ENCODE results near the gene AGAP1. TPM values are rescaled to one million over a fixed set of nuclear protein-coding genes. Genes with fewer than 3 reads are reported as not detected.

The AGAP1 gene
- total RNA-seq, 1 donor from 2014 or later: 39.4 TPM

DNA sequence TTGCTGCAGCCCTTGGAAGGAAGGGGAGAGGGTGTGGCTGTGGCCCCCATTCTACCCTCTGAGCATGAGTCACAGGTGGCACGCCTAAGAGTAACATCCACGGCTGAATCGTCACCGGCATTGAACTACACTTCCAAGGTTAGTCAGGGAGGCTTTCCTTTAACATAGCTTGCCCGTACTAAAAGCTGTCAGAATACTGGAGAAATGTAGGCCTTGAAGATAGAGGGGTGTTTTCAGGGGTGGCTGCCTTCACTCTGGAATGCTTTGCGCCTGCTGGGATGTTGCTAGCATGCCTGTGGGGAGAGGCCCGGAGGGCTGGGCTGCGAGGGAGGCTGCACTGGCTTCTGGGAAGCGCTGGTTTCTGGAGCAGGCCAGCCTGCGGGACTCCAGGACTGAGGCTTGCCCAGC, 333.7 kb downstream of the AGAP1 start:
- H3K36me3 ChIP-seq (ENCODE audit: insufficient read depth, low read length): no peaks in the 10 kb centered on the region
- H4K20me1 ChIP-seq (ENCODE audit: insufficient read depth, low read length): no peaks in the 10 kb centered on the region
- H3K27ac ChIP-seq (ENCODE audit: low read depth, low read length): no peak overlapping the region
- DNase-seq (ENCODE audit: low read depth) (peak; percentile 74), FAIRE-seq (no peak)
- H3K9ac ChIP-seq (ENCODE audit: low read length): no peak overlapping the region
- H3K4me1 Mint-ChIP-seq (ENCODE audit: low read depth, unreplicated experiment): peaks cover 13% of the 10 kb centered on the region
- H3K9me3 ChIP-seq (ENCODE audit: insufficient read depth, low read depth, low read length): no peaks in the 10 kb centered on the region
- no peaks in the 10 kb centered on the region for H3K27me3 ChIP-seq (ENCODE audit: insufficient read depth, low read length)
- TF ChIP-seq EZH2 (IDR thresholded peaks at IDR 0.05; ENCODE audit: insufficient read depth, low read length): no peak
- no peak for TF ChIP-seq CTCF (IDR thresholded peaks at IDR 0.05; ENCODE audit: insufficient read depth, low read depth, low read length)
- H2AFZ ChIP-seq (ENCODE audit: low read depth, low read length): no peak overlapping the region
- no peaks in the 10 kb centered on the region for H3K4me1 ChIP-seq (ENCODE audit: insufficient read depth, low read length)
- H3K9me3 Mint-ChIP-seq (ENCODE audit: unreplicated experiment): no peaks in the 10 kb centered on the region
- no peak overlapping the region for H3K4me3 ChIP-seq (ENCODE audit: insufficient read depth, low read depth, low read length)
- peak overlapping the region; percentile 55 for H3K27ac Mint-ChIP-seq (ENCODE audit: unreplicated experiment)
- H3K4me2 ChIP-seq (ENCODE audit: low read length): no peak overlapping the region
- peak overlapping the region; percentile 50 for H3K4me3 Mint-ChIP-seq (ENCODE audit: unreplicated experiment)
- no peaks in the 10 kb centered on the region for H3K79me2 ChIP-seq (ENCODE audit: insufficient read depth, low read length)
- peaks cover 8% of the 10 kb centered on the region for H3K36me3 Mint-ChIP-seq (ENCODE audit: low read depth, unreplicated experiment)
- H3K27me3 Mint-ChIP-seq (ENCODE audit: low read depth, unreplicated experiment): no peaks in the 10 kb centered on the region

DNA sequence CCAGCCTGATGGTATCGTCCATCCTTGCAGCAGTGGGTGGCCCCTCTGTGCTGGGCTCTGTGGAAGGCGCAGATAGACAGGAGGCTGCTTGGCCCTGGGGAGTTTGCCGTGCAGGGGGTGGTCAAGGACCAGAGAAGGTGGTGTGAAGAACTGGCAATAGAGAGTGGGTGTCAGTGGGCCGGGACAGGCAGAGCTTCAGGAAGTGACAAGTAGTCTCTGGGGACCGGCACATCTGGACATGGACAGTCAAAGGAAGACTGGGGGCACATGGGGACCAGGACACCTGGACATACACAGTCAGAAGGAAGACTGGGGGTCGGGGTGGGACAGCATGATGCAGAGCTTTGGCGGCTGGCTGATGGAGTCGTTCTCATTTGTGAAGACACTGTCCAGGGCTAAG, 335.9 kb downstream of the AGAP1 start:
- H3K4me1 Mint-ChIP-seq (ENCODE audit: low read depth, unreplicated experiment): peaks cover 13% of the 10 kb centered on the region
- FAIRE-seq: no peak
- H3K27me3 Mint-ChIP-seq (ENCODE audit: low read depth, unreplicated experiment): no peaks in the 10 kb centered on the region

More for the DNA sequence above, 335.9 kb downstream of the AGAP1 start:
- no peak overlapping the region for H3K27ac Mint-ChIP-seq (ENCODE audit: unreplicated experiment)
- no peaks in the 10 kb centered on the region for H3K36me3 ChIP-seq (ENCODE audit: insufficient read depth, low read length)
- no peak overlapping the region for H3K4me2 ChIP-seq (ENCODE audit: low read length)
- no peak overlapping the region for H3K9ac ChIP-seq (ENCODE audit: low read length)
- H3K4me1 ChIP-seq (ENCODE audit: insufficient read depth, low read length): no peaks in the 10 kb centered on the region
- H3K27ac ChIP-seq (ENCODE audit: low read depth, low read length): no peak overlapping the region
- H3K9me3 ChIP-seq (ENCODE audit: insufficient read depth, low read depth, low read length): no peaks in the 10 kb centered on the region
- no peak overlapping the region for H2AFZ ChIP-seq (ENCODE audit: low read depth, low read length)
- no peaks in the 10 kb centered on the region for H3K9me3 Mint-ChIP-seq (ENCODE audit: unreplicated experiment)
- H3K79me2 ChIP-seq (ENCODE audit: insufficient read depth, low read length): no peaks in the 10 kb centered on the region
- no peaks in the 10 kb centered on the region for H4K20me1 ChIP-seq (ENCODE audit: insufficient read depth, low read length)
- H3K27me3 ChIP-seq (ENCODE audit: insufficient read depth, low read length): no peaks in the 10 kb centered on the region
- H3K36me3 Mint-ChIP-seq (ENCODE audit: low read depth, unreplicated experiment): peaks cover 10% of the 10 kb centered on the region
- no peak overlapping the region for H3K4me3 Mint-ChIP-seq (ENCODE audit: unreplicated experiment)
- no peak overlapping the region for H3K4me3 ChIP-seq (ENCODE audit: insufficient read depth, low read depth, low read length)
- DNase-seq (ENCODE audit: low read depth): no peak
- TF ChIP-seq CTCF (IDR thresholded peaks at IDR 0.05; ENCODE audit: insufficient read depth, low read depth, low read length) (no peak), EZH2 (IDR thresholded peaks at IDR 0.05; ENCODE audit: insufficient read depth, low read length) (no peak)
